ENCODE results near the gene PFDN6. TPM values are rescaled to one million over a fixed set of nuclear protein-coding genes. Genes with fewer than 3 reads are reported as not detected.

PFDN6 gene
- total and polyA plus RNA-seq, 2 of the 13 experiments (the other 11 are each of a cell fraction or from before 2014, with no cell fraction given): 75.5 to 87.0 TPM

DNA sequence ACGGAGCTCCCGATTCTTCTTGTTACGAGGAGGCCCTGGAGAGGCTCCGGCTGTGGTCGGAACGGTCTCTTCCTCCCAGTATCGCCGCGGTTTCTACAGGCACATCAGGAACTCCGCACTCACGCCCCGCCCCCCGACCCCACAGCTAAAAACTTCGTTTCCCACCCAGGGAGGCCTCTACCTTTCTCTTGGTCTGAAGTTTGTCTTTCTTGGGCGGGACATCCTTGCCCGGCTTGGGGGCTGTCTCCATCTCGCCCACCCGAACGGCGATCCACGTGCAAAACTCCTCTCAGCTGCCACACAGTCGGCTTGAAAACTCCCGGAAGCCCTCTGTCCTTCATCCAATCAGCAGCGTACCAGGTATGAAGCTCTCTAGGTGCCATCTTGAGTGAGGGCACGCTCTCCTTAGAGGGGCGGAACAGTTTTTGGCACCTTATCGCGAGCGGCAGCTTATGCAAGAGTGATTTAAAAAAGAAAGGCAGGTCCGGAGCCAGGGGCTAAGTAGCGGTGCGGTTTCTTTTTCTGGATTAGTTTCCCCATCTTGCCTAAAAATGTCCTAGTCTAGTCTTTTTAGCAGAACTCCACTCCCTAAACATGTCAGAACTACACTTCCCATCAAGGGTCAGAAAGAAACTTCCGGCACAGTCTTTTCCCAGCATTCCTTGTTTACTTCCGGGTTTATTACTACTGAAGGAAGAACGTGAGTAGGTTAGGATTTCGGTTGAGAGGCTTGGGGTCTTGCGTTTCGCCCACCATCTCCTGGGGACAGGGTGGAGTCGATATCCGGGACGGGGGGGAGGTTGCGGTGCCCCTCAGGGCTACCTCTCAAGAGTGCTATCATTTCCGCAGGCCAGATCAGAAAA is at the start of gene PFDN6, which contains the start of gene WDR46 (continued):
- TF ChIP-seq ZNF720 (CRISPR knock-in tag; IDR thresholded peaks at IDR 0.05): no peak
- no peak for TF ChIP-seq TCF7L2 (IDR thresholded peaks at IDR 0.05; ENCODE audit: low read depth, low read length)
- TF ChIP-seq ZNF616 (CRISPR knock-in tag; IDR thresholded peaks at IDR 0.05; ENCODE audit: low read depth): 0 out of 2 replicates have a peak, but pooled peaks have one; percentile 64
- no peak for TF ChIP-seq ZNF589 (CRISPR knock-in tag; conservative IDR thresholded peaks at IDR 0.05)
- TF ChIP-seq, protein P1, sequence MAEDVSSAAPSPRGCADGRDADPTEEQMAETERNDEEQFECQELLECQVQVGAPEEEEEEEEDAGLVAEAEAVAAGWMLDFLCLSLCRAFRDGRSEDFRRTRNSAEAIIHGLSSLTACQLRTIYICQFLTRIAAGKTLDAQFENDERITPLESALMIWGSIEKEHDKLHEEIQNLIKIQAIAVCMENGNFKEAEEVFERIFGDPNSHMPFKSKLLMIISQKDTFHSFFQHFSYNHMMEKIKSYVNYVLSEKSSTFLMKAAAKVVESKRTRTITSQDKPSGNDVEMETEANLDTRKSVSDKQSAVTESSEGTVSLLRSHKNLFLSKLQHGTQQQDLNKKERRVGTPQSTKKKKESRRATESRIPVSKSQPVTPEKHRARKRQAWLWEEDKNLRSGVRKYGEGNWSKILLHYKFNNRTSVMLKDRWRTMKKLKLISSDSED (CRISPR knock-in tag; IDR thresholded peaks at IDR 0.05): no peak
- no peak for TF ChIP-seq RBM39 (IDR thresholded peaks at IDR 0.05; ENCODE audit: low read depth, low read length, poor library complexity, severe bottlenecking)
- TF ChIP-seq POLR2A (IDR thresholded peaks at IDR 0.05; ENCODE audit: insufficient read depth in 1 of 2, low read depth in 2 of 2, low read length in 2 of 2): peak; percentile 71 to 72
- TF ChIP-seq, protein P2, sequence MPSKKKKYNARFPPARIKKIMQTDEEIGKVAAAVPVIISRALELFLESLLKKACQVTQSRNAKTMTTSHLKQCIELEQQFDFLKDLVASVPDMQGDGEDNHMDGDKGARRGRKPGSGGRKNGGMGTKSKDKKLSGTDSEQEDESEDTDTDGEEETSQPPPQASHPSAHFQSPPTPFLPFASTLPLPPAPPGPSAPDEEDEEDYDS (CRISPR knock-in tag; IDR thresholded peaks at IDR 0.05): no peak
- no peak for TF ChIP-seq MEIS2 (CRISPR knock-in tag; IDR thresholded peaks at IDR 0.05)
- TF ChIP-seq, protein P3, sequence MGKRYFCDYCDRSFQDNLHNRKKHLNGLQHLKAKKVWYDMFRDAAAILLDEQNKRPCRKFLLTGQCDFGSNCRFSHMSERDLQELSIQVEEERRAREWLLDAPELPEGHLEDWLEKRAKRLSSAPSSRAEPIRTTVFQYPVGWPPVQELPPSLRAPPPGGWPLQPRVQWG (CRISPR knock-in tag; IDR thresholded peaks at IDR 0.05; ENCODE audit: borderline replicate concordance, low read depth): no peak
- no peak for TF ChIP-seq HHEX (CRISPR knock-in tag; IDR thresholded peaks at IDR 0.05)
- no peak for TF ChIP-seq ZFYVE20 (CRISPR knock-in tag; IDR thresholded peaks at IDR 0.05; ENCODE audit: borderline replicate concordance, low read depth)
- TF ChIP-seq, protein P4, sequence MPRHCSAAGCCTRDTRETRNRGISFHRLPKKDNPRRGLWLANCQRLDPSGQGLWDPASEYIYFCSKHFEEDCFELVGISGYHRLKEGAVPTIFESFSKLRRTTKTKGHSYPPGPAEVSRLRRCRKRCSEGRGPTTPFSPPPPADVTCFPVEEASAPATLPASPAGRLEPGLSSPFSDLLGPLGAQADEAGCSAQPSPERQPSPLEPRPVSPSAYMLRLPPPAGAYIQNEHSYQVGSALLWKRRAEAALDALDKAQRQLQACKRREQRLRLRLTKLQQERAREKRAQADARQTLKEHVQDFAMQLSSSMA (CRISPR knock-in tag; IDR thresholded peaks at IDR 0.05): peak; percentile 62; the same call in 1 of the 2 replicates
- no peak for TF ChIP-seq NKX3-1 (CRISPR knock-in tag; IDR thresholded peaks at IDR 0.05)
- no peak for TF ChIP-seq HMG20A (CRISPR knock-in tag; IDR thresholded peaks at IDR 0.05; ENCODE audit: borderline replicate concordance)
- TF ChIP-seq FIP1L1 (IDR thresholded peaks at IDR 0.05; ENCODE audit: borderline replicate concordance, insufficient read depth, low read depth, low read length): no peak
- TF ChIP-seq, protein P5, sequence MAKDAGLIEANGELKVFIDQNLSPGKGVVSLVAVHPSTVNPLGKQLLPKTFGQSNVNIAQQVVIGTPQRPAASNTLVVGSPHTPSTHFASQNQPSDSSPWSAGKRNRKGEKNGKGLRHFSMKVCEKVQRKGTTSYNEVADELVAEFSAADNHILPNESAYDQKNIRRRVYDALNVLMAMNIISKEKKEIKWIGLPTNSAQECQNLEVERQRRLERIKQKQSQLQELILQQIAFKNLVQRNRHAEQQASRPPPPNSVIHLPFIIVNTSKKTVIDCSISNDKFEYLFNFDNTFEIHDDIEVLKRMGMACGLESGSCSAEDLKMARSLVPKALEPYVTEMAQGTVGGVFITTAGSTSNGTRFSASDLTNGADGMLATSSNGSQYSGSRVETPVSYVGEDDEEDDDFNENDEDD (CRISPR knock-in tag; IDR thresholded peaks at IDR 0.05; ENCODE audit: borderline replicate concordance): no peak
- peak; percentile 92 for TF ChIP-seq NFYB (CRISPR knock-in tag; IDR thresholded peaks at IDR 0.05)
- no peak for TF ChIP-seq ZNF75D (CRISPR knock-in tag; IDR thresholded peaks at IDR 0.05; ENCODE audit: borderline replicate concordance)
- TF ChIP-seq, protein P6, sequence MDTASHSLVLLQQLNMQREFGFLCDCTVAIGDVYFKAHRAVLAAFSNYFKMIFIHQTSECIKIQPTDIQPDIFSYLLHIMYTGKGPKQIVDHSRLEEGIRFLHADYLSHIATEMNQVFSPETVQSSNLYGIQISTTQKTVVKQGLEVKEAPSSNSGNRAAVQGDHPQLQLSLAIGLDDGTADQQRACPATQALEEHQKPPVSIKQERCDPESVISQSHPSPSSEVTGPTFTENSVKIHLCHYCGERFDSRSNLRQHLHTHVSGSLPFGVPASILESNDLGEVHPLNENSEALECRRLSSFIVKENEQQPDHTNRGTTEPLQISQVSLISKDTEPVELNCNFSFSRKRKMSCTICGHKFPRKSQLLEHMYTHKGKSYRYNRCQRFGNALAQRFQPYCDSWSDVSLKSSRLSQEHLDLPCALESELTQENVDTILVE (CRISPR knock-in tag; IDR thresholded peaks at IDR 0.05): peak; percentile 30; the same call in 1 of the 2 replicates
- no peak for TF ChIP-seq ZNF33A (CRISPR knock-in tag; IDR thresholded peaks at IDR 0.05; ENCODE audit: borderline replicate concordance)
- no peak for TF ChIP-seq KLF9 (CRISPR knock-in tag; IDR thresholded peaks at IDR 0.05; ENCODE audit: low read depth)
